ENCODE measurements around the gene RIBC2. TPM values are rescaled to one million over a fixed set of nuclear protein-coding genes. Genes with fewer than 3 reads are reported as not detected.

Gene RIBC2
- total RNA-seq, 2 donors from 2014 or later: not detected

DNA sequence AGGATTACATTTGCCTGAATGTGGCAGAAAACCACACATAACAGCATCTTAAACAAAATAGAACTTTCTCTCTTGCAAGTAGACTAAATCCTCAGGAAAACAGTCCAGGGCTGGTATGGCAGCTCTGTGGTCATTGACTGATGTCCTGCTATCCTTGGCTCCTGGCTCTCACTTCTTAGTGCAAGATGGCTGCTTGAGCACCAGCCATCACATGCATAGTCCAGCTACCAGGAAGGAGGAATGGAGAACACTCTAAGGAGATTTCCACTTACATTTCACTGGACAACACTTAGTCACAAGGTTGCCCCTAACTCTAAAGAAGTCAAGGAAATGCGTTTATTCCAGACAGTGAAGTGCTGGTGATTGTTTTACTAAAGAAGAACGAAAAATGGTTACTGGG lies 13.6 kb downstream of the RIBC2 start:
- H3K9me3 ChIP-seq: no peaks in the 10 kb centered on the region
- H3K36me3 ChIP-seq (replicated peaks in 1 of 2; ENCODE audit: insufficient read depth in 1 of 2, low read depth in 2 of 2): no peaks in the 10 kb centered on the region
- DNase-seq: no peak
- H3K27ac ChIP-seq: no peak overlapping the region
- H3K4me1 ChIP-seq: no peaks in the 10 kb centered on the region
- TF ChIP-seq POLR2A (IDR thresholded peaks at IDR 0.05): no peak
- TF ChIP-seq, protein P1, sequence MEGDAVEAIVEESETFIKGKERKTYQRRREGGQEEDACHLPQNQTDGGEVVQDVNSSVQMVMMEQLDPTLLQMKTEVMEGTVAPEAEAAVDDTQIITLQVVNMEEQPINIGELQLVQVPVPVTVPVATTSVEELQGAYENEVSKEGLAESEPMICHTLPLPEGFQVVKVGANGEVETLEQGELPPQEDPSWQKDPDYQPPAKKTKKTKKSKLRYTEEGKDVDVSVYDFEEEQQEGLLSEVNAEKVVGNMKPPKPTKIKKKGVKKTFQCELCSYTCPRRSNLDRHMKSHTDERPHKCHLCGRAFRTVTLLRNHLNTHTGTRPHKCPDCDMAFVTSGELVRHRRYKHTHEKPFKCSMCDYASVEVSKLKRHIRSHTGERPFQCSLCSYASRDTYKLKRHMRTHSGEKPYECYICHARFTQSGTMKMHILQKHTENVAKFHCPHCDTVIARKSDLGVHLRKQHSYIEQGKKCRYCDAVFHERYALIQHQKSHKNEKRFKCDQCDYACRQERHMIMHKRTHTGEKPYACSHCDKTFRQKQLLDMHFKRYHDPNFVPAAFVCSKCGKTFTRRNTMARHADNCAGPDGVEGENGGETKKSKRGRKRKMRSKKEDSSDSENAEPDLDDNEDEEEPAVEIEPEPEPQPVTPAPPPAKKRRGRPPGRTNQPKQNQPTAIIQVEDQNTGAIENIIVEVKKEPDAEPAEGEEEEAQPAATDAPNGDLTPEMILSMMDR (IDR thresholded peaks at IDR 0.05): no peak
- ATAC-seq: no peak
- WGBS, 2 donors: 51 to 57% methylated on average over 2 of the region's 2 CpGs
- no peaks in the 10 kb centered on the region for H3K27me3 ChIP-seq
- intact Hi-C loops (cut with DNase I): no loop called here
- no peak overlapping the region for H3K4me3 ChIP-seq

DNA sequence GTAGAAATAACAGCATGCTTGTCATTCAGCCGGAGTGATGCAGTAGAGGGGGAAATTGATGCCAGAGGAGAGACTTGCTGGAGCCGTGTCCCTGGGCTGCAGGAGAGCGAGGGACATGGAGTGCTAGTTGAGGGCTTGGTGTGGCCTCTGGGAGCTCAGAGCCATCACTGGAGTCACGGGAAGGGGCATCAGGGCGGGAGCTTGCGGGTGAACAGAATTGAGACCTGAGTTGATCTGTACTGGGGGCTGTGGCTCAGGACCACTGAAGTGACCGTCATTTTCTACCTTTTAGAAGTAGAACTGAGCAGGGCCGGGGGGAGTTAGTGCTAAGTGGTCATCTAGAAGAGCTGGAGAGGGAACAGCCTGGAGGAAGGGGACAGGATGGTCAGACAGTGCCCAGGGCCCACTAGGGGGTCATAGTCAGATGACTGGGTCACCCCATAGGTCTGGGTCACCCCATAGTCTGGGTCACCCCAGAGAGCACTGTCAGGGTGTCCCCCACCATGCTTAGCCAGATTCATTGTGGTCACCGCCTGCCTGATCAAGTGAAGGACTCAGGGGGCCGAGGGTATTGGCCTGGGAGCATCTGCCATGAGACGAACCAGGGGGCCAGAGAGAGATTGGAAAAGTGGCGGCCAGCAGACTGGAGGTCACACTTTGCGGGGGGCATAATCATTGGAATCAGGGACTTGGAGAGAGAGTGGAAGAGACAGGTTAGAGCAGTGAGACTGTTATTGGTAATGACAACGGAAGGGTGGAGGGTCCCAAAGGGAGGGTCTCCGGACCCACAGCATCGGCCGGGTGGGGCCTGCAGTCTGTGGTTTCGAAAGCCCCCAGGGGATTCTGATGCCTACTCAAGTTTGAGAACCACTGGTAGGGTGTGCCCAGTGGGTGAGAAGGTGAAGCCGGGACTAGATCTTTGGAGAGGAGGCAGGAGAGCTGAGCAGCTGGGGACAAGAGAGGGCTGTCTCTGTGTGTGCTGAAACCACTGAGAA lies 15.2 kb downstream of the RIBC2 start:
- ATAC-seq: no peak
- TF ChIP-seq, protein P1 (IDR thresholded peaks at IDR 0.05): no peak
- no peak for TF ChIP-seq POLR2A (IDR thresholded peaks at IDR 0.05)
- Histone ChIP-seq H3K9me3 (no peaks in the 10 kb centered on the region), H3K27ac (no peak overlapping the region), H3K4me1 (no peaks in the 10 kb centered on the region), H3K4me3 (no peak overlapping the region), H3K27me3 (no peaks in the 10 kb centered on the region), H3K36me3 (replicated peaks in 1 of 2; ENCODE audit: insufficient read depth in 1 of 2, low read depth in 2 of 2) (no peaks in the 10 kb centered on the region)
- 80 to 82% methylated on average over 19 of the region's 19 CpGs for WGBS, 2 donors
- DNase-seq: no peak
- intact Hi-C loops (cut with DNase I): no loop called here

DNA sequence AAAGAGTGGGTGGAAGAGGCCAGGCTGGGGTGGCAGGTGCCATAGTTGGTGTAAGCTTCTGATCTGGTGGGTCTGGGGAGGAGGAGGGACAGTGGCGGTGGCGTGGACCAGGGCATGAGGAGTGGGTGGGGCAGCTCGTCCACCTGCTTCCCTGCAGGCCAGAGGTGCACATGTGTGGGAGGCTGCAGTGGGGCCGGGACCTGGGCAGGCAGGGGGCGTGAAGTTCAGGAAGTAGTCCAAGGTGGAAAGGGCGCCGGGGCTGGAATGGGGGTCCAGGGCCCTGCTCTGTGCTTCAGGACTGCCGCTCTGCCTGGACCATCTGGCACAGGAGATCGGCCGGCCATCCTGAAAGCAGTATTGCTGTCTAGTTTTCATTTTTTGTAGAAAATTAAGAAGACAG lies 15.9 kb downstream of the RIBC2 start:
- Histone ChIP-seq H3K4me1 (no peaks in the 10 kb centered on the region), H3K36me3 (replicated peaks in 1 of 2; ENCODE audit: insufficient read depth in 1 of 2, low read depth in 2 of 2) (no peaks in the 10 kb centered on the region), H3K4me3 (no peak overlapping the region), H3K27me3 (no peaks in the 10 kb centered on the region), H3K9me3 (no peaks in the 10 kb centered on the region), H3K27ac (no peak overlapping the region)
- DNase-seq (no peak), ATAC-seq (no peak)
- intact Hi-C loops (cut with DNase I): no loop called here
- WGBS, 2 donors: 79 to 83% methylated on average over 10 of the region's 10 CpGs
- TF ChIP-seq, protein P1 (IDR thresholded peaks at IDR 0.05): no peak
- TF ChIP-seq POLR2A (IDR thresholded peaks at IDR 0.05): no peak

DNA sequence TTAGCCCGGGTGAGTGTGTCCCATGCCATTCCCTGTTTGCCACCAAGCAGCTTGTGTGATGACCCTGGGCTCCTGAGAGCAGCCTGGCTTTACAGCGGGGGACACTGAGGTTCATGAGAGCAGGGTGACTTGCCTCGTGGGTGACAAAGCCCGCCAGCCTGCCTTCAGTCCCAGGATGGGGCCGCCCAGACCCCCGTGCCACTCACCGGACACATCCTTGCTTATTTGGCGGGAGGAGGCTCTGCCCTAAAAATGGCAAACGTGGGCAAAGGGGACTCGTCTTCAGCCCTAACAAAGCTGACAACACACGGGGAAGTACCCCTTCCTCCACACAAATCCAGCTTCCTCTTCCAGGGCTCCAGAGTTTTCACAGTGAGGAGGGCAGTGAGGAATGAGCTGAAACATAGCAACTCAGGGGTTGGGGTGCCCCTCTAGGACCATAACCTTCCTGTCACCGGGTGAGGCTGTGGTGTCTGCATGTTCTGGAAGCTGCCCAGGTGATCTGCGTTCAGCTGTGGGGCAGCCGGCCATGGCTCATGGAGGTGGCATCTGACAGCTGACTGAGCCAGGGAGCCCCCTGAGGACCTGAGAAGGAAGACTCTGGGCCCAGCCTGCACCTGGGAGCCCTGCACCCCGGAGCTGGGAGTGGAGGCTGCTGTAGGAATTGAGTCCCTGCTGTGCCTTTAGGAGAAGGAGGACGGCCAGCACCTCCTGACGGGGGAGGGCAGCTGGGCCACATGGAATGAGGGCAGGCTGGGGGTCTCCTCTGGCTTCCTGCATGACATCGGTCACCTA lies 16.7 kb downstream of the RIBC2 start:
- H3K36me3 ChIP-seq (replicated peaks in 1 of 2; ENCODE audit: insufficient read depth in 1 of 2, low read depth in 2 of 2): no peaks in the 10 kb centered on the region
- no peak overlapping the region for H3K27ac ChIP-seq
- ATAC-seq (no peak), DNase-seq (no peak)
- no peak overlapping the region for H3K4me3 ChIP-seq
- TF ChIP-seq, protein P1 (IDR thresholded peaks at IDR 0.05): no peak
- TF ChIP-seq POLR2A (IDR thresholded peaks at IDR 0.05): no peak
- H3K27me3 ChIP-seq: no peaks in the 10 kb centered on the region
- 64 to 67% methylated on average over 4 to 18 of the region's 18 CpGs for WGBS, 2 donors
- peaks cover 1% of the 10 kb centered on the region for H3K4me1 ChIP-seq
- intact Hi-C loops (cut with DNase I): loop anchor here (5.0 kb wide), 1 partner anchor 158 kb away; no protein-coding TSS in a partner anchor
- no peaks in the 10 kb centered on the region for H3K9me3 ChIP-seq

Measured in body of pancreas (tissue), 4 donors.